ENCODE results near the gene ZNF33A.
"Not testable (repeated sequence)": the region's sequence is repeated elsewhere in the genome, so short reads cannot be mapped to it uniquely, and the experiment has no call there.

Gene ZNF33A

DNA sequence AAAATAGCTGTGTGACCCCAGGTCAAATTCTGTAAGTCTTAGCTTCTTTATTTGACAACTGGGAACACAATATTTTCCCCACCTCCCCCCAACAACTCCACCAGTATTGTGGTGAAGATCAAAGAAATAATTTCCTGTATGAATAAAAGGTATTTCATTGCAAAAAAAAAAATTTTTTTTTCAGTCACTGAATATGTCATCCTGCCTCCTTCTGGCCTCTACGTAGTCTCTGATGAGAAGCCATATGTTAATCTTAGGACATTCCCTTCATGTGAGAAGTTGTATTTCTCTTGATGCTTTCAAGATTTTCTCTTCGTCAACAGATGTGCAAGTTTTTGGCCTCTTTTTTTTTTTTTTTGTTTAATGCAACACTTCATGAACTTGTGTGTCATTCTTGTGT, 33.0 kb downstream of the ZNF33A start:
- DNase-seq (ENCODE audit: low read depth in 1 of 2, low spot score in 1 of 2): no peak

DNA sequence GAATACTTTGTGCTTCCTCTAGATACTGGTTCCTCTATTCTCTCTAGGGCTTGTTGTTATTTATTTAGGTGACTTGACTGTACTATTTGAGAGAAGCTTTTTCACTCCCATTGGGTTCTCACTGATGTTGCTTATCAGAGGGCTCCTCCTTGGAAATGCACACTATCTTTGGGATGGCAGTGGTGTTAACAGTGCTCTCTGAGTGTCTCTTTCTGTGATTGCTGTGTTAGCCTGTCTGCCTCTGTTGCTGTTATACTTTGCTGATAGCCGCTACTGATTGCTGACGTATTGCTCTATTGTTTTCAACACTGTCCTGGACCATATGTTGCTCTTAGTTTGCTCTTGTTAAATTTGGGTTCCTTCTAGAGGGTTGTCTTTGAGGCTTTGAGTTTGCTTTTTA, 34.7 kb downstream of the ZNF33A start:
- no peak for DNase-seq (ENCODE audit: low read depth in 1 of 2, low spot score in 1 of 2)

DNA sequence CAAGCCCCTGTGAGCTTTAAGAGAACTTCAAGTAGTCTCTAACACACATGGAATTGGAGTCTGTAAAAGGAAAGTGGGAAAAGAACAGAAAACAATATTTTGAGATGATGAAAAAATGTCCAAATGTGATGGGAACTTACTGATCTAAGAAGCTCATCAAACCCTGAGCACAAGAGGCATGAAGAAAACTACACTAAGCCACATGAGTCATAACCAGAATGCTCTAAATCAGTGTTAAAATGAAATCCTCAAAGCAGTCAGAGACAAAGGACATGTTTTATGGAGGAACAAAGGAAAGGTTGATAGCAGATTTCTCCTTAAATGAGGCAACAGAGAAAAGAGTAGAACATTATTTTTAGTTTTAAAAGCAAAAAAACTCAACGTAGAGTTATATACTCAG, 37.2 kb downstream of the ZNF33A start:
- DNase-seq (ENCODE audit: low read depth in 1 of 2, low spot score in 1 of 2): no peak

DNA sequence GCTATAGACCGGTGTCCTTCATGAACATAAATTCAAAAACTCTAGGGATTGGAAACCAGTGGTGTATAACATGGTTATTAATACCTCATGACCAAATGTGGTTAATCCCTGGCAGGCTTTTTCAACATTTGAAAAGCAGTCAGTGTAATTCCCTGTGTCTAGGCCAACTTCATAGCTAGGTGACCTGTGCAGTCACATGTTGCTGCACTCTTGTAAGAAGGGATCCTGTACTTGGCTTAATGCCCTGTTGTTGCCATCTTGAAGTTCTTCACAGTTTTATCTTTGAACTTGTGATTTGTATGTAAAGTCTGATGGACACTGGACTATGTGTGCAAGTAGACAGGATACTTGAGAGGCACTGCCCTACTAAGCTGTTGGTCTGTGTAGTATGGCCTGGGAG, 39.7 kb downstream of the ZNF33A start:
- DNase-seq (ENCODE audit: low read depth in 1 of 2, low spot score in 1 of 2): no peak

DNA sequence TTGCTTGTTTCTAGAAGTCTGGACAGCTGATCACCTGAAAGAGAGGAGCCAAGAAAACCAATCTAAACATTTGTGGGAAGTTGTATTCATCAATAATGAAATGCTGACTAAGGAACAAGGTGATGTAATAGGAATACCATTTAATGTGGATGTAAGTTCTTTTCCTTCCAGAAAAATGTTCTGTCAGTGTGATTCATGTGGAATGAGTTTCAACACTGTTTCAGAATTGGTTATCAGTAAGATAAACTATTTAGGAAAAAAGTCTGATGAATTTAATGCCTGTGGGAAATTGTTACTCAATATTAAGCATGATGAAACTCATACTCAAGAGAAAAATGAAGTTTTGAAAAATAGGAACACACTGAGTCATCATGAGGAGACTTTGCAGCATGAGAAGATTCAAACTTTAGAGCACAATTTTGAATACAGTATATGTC, 43.9 kb downstream of the ZNF33A start:
- no peak for DNase-seq (ENCODE audit: low read depth in 1 of 2, low spot score in 1 of 2)

DNA sequence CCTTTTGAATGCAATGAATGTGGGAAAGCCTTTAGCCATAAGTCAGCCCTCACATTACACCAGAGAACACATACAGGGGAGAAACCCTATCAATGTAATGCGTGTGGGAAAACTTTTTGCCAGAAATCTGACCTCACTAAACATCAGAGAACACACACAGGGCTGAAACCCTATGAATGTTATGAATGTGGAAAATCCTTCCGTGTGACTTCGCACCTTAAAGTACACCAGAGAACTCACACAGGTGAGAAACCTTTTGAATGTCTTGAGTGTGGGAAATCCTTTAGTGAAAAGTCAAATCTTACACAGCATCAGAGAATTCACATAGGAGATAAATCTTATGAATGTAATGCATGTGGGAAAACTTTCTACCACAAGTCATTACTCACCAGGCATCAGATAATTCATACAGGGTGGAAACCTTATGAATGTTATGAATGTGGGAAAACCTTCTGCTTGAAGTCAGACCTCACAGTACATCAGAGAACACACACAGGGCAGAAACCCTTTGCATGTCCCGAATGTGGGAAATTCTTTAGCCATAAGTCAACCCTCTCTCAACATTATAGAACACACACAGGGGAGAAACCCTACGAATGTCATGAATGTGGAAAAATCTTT, 44.9 kb downstream of the ZNF33A start:
- not testable (repeated sequence) for DNase-seq (ENCODE audit: low read depth in 1 of 2, low spot score in 1 of 2)

DNA sequence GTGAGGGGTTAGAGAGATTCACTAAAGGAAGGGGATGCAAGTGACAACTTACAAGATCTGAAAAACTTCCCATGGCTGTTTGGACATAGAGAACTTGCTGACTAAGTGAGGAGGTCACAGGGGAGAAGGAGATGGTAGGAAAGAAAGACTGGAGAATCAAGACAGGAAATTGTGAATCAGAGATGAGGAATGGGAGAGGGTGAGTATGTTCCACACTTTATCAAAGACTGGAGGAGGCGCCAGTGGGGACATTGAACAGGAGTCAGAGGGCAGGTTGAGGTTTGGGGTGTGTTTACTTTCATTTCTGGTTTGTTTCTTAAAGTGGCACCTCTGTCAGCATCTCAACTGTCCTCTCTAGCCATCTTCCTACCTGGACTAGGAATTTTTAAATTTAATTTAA, 59.2 kb downstream of the ZNF33A start:
- DNase-seq (ENCODE audit: low read depth in 1 of 2, low spot score in 1 of 2): not testable (repeated sequence)

DNA sequence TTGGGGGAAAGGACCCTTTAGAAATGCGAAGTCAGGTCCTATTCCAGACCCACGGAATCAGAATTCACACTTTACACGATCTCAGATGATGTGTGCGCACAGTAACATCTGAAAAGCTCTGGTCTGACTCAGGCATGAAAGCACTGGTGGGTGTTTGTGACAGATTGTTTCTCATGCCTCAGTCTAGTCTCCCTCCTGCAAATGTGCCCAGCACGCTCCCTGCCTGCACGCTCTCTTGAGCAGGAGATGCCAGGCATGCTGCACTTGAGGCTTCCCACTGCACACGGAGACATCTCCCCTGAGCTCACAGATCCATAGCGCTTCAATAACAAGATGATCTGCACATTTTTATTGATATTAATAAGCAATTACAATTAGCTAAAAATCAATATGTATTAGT, 60.0 kb downstream of the ZNF33A start:
- DNase-seq (ENCODE audit: low read depth in 1 of 2, low spot score in 1 of 2): no peak

DNA sequence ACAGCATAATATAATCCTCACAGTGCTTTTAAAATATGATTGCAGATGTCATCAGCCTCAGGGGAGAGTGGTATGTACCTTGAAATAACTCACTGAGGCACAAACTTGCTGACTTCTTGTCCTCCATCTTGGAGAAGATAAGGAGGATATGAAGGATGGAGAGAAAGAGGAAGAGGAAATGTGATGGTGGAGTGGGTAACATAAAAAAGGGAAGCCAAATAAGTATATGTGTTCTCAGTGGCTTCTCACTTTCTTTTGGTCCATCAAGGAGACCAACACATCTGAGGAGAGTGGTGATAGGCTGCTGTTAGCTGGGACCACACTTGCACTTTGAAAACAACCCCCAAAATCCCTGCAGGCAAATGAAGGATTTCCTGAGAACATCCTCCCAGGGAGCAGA, 62.1 kb downstream of the ZNF33A start:
- no peak for DNase-seq (ENCODE audit: low read depth in 1 of 2, low spot score in 1 of 2)

DNA sequence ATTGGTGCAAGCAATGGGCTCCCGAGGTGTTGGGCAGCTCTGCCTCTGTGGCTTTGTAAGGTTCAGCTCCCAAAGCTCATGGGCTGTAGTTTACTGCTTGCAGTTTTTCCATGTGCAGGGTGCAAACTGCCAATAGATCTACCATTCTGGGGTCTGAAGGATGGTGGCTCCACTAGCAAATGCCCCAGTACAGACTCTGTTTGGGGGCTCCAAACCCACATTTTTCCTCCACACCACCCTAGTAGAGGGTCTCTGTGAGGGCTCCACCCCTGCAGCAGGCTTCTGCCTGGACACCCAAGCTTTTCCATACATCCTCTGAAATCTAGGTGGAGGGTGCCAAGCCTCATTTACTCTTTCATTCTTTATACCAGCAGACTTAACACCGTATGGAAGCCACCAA, 66.2 kb downstream of the ZNF33A start:
- no peak for DNase-seq (ENCODE audit: low read depth in 1 of 2, low spot score in 1 of 2)

DNA sequence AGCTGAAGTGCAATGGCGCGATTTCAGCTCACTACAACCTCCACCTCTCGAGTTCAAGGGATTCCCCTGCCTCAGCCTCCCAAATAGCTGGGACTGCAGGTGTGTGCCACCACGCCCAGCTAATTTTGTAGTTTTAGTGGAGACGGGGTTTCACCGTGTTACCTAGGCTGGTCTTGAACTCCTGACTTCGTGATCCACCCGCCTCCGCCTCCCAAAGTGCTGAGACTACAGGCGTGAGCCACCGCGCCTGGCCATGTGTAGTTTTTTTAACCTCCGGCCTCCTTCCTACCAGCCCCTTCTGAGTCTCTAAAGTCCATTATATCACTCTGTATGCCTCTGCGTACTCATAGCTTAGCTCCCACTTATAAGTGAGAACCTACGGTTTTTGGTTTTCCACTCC, 82.8 kb downstream of the ZNF33A start:
- DNase-seq (ENCODE audit: low read depth in 1 of 2, low spot score in 1 of 2): not testable (repeated sequence)

DNA sequence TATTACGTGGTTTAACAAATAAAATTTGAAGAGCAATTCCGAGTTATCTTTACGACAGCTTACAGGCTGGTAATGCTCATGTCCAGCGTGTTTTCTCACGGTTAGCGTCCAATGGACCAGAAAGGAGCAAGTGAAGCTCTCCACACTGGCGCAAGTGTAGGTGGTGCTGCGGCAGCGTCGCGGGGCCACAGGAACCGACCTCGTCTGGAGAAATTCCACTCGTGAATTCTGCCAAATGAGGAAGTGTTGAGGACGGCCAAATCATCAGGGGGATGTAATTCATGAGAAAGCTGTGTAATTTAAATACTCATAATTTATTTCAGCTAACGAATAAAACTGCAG, 83.3 kb downstream of the ZNF33A start:
- DNase-seq (ENCODE audit: low read depth in 1 of 2, low spot score in 1 of 2): no peak

DNA sequence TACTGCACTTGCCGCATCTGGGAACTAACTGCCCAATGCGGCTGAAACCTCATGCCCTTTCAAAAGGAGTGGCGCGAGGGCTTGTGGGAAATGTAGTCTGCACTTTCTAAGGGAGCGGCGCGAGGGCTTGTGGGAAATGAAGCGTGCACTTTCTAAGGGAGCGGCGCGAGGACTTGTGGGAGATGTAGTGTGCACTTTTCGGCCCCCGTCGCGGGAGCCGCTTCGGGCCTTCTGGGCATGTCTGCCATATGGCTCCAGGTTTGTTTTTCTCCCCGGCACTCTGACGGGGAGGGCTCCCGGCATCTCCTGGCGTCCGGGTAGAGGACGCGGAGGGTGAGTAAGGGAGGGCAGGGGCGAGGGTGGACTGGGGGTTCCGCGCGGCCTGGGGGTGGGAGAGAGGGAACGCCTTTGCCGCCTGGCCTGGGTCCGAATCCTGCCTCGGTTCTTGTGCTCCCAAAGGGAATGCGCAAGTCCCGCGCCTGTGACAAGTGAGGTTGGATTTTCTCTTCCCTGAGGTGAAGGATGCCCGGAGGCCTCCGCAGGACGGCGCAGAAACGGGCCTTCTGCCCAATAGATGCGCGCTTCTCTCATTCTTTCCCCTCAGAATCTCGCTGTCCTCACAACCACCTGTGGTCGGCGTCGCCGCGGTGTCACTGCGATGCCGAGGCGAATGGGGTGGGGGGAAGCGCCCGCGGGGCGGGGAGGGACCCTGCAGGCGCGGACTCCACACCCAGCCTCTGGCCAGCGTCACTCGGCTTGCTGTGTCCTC, 83.9 kb downstream of the ZNF33A start, which contains the start of gene ZNF37A:
Gene ZNF37A (plus strand): TSS at position 180 of the 769 bp plus-strand sequence. CDS start 2,281 bp downstream, outside the sequence.
- peak; percentile 72 to 76 for DNase-seq (ENCODE audit: low read depth in 1 of 2, low spot score in 1 of 2)

DNA sequence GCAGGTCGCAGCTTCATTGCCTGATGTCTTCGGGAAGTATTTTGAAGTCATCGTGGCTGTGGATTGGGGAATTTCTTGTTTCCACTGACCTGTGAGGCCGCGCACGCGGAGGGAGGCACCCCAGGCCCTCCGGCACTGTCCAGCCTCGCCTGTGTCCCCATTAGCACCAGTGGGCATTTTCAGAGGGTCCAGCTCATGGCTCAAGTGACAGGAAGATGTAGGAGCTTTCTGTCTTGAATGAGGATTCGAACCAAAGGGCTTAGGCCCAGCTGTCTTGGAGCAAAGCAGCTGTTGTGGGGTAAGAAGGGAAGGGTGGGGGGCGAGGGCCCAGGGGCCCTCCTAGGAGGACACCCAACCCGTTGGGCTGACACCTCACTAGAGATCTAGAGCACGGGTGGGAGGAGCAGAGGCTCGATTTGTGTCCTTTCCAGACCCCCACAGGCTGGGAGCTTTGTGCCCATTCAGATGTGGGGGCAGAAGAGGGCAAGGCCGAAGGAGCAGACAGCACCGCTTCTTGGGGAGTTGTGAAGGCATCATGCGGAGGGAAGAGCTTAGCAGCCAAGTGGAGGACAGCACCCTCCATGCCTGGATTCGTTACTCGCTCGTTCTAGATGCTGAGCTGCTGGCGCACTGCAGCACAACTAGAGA, 84.6 kb downstream of the ZNF33A start:
- no peak for DNase-seq (ENCODE audit: low read depth in 1 of 2, low spot score in 1 of 2)

DNA sequence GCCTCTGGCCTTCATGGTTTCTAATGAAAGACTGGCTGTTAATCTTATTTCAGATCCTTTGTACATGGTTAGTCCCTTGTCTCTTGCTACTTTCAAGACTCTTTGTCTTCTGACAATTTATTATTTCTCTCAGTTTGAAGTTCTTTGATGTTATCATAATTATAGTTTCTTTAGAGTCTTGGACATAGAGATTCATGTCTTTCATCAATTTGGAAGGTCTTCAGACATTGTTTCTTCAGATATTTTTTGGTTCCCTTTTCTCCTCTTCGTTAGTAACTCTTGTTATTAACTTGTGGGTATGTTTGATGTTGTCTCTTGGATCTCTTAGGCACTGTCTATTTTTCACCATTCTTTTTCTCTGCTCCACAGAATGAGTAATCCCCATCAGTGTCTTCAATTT, 92.4 kb downstream of the ZNF33A start:
- DNase-seq (ENCODE audit: low read depth in 1 of 2, low spot score in 1 of 2): no peak

DNA sequence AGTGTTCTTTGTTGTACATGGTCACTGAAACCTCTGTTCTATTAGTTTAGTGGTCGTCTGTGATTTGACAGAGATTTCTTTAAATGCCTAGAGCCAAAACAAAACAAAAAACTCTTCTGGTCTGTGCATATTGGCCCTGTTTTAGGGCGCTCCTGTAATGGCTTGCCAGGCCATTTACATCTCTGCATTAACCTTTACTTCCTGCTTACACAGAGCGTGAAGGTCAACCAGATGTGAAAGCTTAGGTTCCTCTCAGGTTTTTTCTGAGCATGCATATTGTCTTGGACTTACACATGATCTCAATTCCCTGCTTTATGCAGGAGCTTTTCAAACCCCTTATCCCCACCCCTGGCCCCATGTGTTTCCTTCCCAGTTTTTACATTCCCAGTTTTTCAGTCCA, 93.3 kb downstream of the ZNF33A start:
- no peak for DNase-seq (ENCODE audit: low read depth in 1 of 2, low spot score in 1 of 2)

DNA sequence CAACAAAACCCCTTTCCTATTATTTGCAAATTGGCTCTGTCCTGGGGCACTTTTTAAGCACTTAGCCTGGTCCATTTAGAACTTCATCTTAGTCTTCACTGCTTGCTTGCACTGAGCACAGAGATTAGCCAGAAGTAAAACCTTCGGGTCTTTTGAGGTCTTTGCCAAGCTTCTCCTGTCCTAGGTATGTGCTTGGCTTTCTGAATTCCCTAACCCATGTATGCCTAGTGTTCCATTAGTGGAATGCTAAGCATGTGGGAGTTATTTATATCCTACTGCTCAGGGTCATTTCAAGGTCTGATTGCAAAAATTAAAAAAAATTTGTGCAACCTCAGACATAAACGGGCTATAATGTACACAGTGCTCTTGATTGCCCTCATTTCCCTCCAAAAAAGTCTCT, 101.7 kb downstream of the ZNF33A start:
- no peak for DNase-seq (ENCODE audit: low read depth in 1 of 2, low spot score in 1 of 2)

Measured in stimulated activated CD4-positive, alpha-beta T cell treated with anti-CD3 and anti-CD28 coated beads, Interleukin-15, amount 100 ng/mL, for 1 hour (primary cell).